HG03460 (cell line): ENCODE results near the gene ATP11B.

Source experiments
- ATAC-seq: cut with Tn5 transposase; IDR thresholded peaks from one replicate; pipeline ENCODE4 v1.9.1; 2021; ENCODE audit not compliant: unreplicated experiment

Gene ATP11B

GRCh38 chr3:182908471-182908870, 115.2 kb downstream of the ATP11B start:
- ATAC-seq = no peak

DNA sequence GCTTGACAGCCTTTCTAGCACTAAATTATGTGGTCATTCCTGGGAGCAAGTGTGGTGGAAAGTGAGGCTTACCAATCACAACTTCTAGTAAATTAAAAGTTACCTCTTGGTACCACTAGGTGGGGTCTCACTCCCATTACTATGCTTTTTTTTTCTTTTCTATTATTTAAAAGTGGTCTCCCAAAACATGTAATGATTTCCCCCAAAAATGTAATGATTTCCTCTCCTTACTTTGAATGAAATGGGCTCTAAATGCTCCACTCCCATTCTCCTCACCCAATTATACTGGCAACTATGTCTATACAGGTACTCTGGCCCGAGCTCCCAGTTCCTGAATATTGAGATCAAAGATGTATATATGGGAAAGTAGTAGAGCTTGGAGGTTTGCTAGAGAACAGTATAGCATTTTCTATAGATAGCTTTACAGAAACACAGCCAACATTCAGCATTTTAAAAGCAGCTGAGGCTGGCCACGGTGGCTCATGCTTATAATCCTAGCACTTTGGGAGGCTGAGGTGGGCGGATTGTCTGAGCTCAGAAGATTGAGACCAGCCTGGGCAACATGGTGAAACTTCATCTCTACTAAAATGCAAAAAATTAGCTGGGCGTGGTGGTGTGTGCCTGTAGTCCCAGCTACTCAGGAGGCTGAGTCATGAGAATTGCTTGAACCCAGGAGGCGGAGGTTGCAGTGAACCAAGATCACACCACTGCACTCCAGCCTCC, 116.2 kb downstream of the ATP11B start:
- no peak for ATAC-seq

DNA sequence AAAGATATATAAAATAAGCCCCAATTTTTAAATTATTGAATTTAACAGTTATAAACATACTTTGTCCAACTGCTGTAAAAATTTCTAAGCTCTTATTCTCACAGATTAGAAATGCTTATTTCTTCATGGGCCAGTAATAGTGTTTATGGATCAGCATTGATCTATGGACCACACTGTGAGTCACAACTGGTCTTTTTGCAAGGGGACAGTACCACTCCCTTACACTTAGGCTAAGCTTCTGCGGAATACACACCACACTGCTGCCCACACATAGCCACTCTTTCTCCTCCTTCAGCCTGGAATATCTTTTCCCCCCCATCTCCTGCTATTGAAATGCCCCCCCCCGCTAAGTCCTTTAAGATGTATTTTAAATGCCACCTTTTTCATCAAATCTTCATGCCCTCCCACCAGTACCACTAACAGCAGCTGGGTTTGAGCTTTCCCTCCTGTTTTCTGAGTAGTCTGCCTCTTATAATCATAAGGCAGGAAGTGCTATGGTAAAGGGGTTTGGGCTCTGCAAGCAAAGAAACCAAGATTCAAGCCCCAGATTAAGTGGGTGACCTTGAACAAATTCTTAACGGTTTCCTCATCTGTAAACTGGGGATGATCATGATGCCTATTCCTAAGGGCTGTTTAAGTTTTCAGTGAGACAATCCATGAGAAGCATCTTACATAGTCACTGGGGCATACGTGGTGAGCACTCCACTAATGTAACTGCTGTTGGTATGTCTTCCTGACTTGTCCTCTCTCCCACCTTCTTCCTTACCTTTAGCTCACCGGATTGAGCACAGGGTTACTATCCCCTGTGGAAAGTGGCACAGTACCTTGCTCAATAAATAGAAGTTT, 117.9 kb downstream of the ATP11B start:
- no peak for ATAC-seq

- no peak for ATAC-seq
These were observed 118.4 kb downstream of the ATP11B start for GRCh38 chr3:182911782-182912111.

DNA sequence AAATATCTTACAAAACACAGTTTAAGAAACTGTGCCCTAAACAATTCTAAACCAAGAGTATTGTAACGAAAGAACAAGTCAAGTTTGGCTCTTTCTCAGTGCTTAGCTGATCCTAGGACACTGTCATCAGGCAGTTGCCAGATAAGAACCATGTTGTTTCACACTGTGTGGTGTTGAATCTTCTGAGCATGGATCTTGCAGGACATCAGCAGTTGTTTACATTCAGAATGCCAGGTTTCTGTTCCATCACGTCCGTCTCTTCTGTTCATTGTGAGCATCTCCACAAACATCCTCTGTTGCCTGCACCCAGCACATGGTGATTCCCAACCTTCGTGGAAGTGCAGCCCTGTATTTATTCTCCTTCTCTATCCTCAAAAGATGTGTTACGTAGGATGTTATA, 119.2 kb downstream of the ATP11B start:
- ATAC-seq = no peak

DNA sequence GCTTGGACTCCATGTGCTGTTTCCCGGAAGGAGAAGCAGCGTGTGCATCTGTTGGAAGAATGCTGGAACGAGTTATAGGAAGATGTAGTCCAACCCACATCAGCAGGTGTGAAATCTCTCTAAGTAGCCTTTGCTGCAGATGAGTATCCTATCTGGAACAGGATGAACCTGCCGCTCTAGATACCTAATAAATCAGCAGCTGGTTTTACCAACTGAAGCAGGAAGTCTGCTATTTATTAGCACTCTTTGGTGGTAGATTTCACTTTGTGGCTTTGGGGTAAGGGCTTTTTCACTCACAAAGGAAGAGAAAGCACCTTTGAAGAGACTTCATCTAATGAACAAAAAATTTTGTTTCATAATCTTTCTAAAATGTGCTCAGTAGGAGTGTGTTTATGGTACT, 120.6 kb downstream of the ATP11B start:
- ATAC-seq = peak; percentile 97

- peak; percentile 43 for ATAC-seq
These were observed 121.0 kb downstream of the ATP11B start for GRCh38 chr3:182914341-182914740.

DNA sequence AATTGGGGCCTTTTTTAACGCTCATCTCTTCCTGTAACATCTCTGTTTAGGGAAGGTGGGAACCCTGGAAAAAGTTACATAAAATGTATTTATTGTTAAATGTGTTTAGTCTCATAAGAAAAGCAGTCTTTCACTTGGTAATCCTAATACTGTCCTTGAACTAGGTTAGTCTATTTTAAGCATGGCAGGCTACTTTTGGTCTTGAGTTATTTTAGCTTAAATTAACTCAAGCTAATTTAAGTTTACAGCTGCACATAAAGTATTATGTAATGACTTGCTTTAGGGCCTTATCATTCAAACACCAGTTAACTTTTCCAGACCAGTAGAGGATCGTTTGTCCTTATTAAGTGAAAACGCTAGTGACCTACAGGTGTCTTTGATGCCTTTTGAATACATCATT, 123.8 kb downstream of the ATP11B start:
- no peak for ATAC-seq

DNA sequence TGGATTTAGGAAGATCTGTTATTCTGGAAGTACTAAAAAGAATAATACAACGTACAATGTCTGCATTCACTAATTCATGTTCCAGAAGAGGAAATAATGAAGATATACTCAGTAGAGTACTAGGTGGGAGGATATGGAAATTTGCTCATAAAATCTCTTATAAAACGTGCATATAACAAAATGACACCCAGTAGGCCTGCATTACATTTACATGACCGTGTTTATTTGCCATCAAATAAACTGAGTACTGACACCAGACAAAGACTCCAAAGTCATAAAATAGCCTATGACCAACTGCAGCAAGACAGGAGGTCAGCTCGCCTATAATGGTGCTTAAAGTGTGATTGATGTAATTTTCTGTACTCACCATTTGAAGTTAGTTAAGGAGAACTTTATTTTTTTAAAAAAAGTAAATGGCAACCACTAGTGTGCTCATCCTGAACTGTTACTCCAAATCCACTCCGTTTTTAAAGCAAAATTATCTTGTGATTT, 126.6 kb downstream of the ATP11B start:
- no peak for ATAC-seq

- no peak for ATAC-seq
These were observed 127.3 kb downstream of the ATP11B start for GRCh38 chr3:182920515-182921084.

DNA sequence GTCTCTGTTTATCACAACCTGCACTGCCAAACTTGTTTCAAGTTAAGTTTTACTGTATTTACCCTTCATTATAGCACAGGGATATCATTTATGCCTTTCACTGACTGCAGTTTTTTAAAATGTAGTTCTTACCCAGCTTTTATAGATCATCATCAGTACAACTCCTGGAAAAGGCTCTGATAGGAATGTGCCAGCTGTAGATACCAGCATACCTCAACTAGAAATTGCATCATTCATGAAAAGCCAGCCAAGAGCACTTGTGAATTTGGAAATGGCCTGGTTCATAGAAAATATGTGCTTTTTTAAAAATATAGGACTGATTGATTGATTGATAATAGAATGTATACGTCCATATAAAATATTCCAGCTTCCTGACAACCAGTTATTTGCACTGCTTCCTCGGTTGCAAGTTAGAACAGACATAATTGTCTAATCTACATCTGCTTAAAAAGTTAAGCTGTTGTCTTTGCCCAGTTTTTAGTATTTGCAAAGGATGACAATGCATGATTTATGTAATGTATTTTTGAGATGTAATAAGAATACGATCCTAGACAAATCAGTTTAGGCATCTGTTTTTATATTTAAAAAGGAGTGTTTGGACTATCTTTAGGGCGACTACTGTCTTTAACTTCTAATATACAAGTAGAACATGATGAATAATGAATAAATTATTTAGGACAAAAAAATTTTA, 128.5 kb downstream of the ATP11B start:
- ATAC-seq = no peak

DNA sequence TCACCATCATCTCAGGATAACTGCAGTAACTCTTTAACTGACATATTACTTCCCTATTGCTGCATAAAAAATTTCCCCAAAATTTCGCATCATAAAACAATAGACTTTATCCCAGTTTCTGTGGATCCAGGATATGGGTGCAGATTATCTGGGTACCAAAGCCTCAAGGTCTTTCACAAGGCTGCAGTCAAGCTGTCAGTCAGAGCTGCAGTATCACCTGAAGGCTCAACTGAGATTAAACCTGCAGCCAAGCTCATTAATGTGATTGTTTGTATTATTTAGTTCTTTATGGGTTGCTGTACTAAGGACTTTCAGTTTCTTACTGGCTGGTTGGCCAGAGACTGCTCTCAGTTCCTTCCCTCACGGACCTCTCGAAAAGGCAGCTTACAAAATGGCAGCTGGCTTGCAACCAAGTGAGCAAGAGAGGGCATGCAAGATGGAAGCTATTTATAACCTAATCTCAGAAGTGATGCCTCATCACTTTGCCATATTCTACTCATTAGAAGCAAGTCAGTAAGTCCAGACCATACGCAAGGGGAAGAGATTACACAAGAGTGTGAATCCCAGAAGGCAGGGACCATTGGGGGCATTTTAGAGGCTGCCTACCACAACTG, 132.1 kb downstream of the ATP11B start:
- peak; percentile 93 for ATAC-seq

DNA sequence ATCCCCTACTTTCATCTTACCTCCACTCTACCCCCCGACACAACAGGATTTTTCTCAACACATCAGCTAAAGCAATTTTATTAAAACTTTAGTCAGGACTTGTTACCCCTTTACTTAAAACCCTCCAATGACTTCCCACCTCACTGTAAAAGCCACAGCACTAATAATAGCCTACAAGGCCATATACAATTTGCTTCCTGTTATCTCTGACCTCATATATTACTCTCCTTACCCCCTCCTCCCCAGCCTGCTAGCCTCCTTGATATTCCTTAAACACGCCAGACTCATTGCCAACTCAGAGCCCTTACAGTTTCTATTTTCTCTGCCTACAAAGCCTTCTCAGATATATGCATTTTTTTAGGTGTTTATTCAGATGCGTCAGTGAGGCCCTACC, 132.6 kb downstream of the ATP11B start:
- peak; percentile 33 for ATAC-seq

DNA sequence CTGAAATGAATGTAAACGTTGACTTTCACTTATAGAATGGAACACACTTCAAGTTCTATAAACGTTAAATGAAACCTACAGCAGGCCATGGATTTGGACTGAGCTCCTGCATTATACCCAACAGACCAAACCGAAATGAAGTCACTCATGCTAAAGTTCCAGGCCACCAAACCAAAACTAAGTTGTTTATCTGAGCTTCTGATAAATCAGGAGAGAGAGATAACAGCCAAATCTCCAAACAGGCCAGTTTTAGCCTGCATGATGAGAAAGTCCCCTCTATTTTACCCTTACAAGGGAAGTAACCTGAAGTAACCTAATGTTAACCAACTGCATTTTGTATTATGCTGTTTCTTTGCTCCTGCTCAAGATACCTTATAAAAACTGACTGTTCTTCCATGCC, 142.5 kb downstream of the ATP11B start:
- ATAC-seq = no peak

DNA sequence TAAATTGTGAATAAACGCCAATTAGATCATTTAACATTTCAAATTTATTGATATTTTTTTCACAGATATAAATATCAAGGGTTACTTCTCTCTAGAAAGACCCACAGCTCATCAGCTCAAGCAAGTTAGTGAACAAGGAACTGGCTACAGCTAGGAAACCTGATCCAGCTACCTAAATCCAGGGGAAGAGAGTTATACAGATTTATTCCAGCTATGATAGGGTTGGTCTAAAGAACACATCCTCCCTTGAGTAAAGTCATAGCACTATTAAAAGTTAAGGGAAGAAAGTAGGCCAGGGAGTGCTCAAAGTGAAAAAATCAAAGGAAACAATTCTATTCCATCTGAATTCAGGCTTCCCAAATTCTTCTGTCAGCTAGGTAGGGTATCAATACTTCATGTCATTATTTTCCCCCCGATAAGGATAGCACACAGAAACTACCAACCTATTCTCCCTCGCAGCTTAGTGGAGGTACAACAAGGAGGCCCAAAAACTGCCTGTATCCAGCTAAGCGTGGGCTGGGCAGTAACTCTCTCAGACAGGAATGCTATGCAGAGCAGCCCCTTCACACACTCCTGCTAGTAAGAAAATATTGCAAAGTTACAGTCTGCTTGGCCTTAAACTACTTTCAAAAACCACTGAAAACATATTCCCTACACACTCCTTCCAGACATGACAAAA, 143.1 kb downstream of the ATP11B start:
- ATAC-seq = no peak

DNA sequence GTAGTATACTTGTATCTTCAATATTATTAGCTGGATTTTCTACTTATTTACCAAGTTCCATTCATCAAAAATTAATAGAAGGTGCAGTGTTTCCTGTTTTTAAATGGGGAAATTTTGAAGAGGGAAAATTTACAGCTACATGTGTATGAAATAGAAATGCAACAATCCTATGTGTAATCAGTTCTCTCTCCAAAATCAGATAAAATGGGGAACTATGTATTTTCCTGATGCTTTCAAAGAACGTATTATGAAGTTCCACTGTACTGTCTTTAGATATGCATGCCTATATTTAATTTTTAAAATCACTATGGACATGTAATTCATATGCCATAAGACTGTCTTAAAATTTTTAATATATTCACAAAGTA, 143.6 kb downstream of the ATP11B start:
- no peak for ATAC-seq

DNA sequence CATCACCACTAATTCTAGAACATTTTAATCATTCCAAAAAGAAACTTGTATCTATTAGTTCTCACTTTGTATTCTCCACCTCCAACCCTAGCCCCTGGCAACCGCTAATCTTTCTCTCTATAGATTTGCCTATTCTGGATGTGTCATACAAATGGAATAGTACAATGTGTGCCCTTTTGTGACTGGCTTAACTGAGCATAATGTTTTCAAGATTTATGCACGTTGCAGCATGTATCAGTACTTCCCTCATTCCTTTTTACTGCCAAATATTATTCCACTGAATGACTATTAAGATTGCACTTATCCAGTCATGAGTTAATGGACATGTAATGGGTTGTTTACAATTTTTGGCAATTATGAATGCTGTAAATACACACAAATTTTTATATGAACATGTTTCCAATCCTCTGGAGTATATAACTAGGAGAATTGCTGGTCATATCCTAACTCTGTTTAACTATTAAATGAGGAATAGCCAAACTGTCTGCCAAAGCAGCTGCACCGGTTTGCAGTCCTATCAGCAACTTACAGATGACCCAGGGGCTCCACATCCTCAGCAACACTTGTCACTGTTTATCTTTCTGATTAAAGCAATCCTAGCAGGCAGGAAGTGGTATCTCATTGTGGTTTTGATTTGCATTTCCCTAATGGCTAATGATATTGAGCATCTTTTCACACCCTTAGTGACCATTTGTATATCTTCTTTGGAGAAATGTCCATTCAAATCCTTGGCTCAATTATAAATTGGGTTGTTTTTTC, 144.2 kb downstream of the ATP11B start:
- ATAC-seq = peak; percentile 94

- no peak for ATAC-seq
These were observed 147.0 kb downstream of the ATP11B start for GRCh38 chr3:182940266-182940808.

GRCh38 chr3:182941719-182942118, 148.4 kb downstream of the ATP11B start:
- ATAC-seq = no peak
